DMS79 treated with DMSO at 0.1 percent for 48 hours (cell line): ENCODE measurements around the gene CHCHD6.

Source experiments
- DNase-seq: peaks from one replicate; lab custom pipeline; 2025; lab: John Stamatoyannopoulos, UW

Gene CHCHD6

DNA sequence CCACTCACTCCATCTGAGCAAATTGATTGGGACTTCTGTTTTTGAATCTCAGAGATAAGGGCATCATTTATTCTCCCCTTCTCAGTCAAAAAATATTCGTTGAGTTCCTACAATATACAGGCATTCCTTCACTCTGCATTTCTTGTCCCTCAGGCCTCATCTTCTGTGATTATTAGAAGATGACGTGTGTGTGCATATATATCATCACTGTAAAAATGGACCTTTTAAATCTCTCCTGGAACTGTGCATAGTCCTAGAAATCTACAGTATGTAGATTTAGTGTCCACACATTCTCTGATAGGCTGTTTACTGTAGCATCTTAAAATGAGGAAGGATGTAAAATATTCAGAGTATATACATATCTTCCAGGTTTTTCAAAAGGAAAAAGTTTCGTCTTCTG lies 235.7 kb downstream of the CHCHD6 start:
- no peak for DNase-seq

DNA sequence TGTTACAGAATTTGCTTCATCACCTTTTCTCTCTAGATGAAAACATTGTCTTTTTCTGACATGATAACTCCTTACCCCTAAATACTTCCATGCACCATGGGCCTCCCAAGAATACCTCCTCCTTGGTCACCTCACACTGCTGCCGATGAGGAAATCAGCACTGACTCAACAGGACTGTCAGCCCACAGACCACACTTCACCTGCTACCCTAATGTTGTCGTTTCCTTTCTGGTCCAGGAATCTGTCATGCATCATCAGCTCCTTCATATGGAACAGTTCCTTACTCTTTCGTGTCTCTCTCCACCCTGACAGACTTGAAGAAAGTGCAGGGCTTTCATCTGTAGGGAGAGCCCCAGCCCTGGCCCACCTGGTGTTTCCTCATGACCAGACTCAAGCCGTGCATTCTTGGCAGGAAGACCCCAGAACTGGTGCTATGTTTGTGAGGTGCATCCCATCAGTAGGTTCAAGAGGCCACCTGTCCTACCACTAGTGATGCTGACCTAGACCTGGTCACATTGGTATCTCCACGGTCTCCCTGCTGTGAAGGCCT lies 237.8 kb downstream of the CHCHD6 start:
- no peak for DNase-seq

DNA sequence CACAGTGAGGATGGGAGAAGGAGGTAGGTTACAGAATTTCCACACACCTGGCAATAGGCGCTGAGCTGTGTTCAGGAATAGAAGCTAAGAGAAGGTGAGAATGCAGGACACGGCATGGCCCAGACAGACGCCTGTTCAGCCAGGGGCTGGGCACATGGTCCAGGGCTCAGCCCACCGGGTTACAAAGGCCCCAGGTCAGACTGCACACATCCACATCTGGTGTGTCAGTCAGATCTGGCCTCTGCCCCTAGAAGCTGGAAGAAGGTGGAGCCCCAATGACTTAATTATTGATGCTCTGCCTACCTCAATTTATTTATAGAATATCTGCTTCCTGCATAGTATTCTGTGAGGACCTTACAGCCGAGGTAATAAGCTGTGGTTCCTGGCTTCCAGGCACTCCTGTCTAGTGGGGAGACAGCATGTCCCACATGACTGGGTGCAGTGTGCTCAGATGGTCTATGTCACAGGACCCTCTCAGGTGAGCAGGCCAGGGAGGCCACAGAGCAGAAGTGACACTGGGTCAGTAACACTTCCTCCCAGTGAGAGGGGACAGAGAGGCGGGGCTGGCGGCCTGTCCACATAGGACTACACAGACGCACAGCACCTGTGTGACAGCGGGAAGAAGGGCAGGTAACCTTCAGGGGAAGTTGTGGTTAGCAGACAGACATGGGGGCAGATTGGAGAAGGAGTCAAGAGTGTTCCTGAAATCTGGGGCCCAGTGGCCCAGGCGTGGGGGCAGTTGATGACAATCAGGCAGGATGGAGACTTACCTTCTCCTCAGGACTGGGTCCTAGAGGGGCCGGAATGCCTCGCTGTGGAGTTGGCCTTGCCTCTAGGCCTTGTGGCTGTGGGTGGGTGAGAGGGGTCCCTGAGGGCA lies 240.3 kb downstream of the CHCHD6 start:
- DNase-seq: no peak

DNA sequence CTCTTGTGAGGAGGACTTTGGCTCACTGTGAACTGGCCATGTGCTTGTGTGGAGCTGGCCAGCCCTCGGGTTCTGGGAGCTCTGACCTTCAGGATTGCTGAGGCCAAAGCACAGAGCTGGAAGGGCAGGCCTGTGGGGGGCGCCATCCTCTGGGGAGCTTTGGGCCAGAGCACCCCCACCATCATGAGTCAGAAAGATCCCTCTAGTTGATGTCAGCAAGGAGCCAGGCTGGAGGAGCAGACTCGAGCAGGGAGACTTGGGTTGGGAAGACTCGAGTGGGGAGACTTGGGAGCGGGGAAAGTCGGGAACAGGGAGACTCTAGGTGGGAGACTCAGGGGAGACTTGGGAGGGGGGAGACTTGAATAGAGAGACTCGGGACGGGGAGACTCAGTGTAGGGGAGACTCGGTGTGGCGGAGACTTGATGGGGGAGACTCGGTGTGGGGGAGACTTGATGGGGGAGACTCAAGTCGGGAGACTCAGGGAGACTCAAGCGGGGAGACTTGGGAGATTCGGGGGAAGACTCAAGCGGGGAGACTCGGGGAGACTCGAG lies 241.2 kb downstream of the CHCHD6 start:
- no peak for DNase-seq

- DNase-seq: no peak
Observed at GRCh38 chr3:126945891-126946290, 241.9 kb downstream of the CHCHD6 start.

DNA sequence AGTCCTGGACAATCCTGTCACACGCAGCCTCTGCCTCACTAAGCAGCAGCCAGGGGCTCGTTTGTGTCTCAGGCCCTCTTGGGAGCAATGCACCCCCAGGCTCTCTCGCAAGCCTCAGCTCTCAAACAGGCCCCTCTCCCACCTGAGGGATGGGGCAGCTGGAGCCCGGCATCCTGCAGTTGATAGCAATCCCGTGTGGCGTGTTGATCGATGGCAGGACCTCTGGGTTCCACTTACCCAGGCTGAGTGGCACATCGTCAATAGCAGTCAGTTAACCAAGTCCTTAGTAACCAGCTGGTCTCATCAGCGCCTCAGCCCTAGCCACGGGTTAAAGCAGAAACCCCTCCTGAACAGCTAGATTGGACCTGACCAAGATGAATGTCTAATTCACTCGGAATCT lies 242.4 kb downstream of the CHCHD6 start:
- no peak for DNase-seq

- no peak for DNase-seq
Observed at GRCh38 chr3:126947429-126947828, 243.4 kb downstream of the CHCHD6 start.

DNA sequence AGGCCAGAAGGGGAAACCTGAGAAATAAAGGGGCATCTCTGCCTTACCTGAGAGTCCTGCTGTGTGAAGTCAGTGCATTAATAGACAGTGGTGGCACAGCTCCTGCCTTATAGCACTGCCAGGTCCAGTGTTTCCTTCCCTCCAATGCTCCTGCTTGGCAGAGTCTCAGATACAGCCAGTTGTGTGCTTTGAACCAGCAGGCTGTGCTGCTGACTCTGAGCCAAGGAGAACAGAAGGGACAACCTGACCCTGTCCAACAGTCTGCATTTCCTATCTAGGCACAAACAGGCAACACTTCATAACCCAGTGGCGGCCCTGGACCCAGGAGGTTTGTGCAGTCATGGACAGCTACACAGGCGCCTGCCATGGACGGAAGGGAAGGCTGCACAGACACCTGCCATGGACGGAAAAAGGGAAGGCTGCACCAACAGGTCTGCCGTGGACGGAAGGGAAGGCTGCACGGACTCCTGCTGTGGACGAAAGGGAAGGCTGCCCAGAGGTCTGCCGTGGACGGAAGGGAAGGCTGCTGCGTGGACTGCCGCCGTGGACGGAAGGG lies 245.0 kb downstream of the CHCHD6 start:
- DNase-seq: no peak

GRCh38 chr3:126951561-126951960 lies 247.5 kb downstream of the CHCHD6 start:
- DNase-seq: no peak

DNA sequence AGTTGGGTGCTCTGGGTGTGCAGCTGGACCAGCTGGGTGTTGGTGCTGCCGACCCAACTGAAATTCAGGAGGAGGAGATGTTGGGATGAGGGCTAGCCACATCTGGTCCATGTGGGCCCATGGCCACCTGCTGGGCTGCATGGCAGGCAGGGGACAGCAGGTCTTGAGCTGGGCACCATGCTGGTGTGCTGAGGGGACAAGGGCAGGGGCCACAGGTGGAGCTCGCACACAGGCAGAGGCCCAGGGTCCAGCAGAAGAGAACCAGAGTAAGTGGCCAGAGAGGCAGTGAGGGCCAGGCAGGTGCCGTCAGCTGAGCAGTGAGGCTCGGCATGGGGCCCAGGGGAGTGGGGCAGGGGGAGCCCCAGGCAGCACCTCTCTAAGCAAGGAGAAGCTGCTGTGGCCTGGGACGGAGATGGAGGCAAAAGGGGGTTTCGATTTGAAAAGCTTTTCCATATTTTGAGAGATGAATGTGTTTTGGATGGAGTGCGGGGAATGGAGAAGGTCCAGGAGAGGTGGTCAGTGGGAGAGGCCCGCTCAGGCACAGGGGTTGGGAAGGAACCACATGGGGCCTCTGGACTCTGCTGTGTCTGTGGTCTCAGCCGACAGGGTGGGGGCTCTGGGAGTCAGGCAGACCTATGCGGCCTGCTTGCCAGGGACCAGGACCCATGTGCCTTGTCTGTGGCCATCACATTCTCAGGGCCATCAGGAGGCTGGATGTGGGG lies 248.4 kb downstream of the CHCHD6 start:
- no peak for DNase-seq

- DNase-seq: no peak
Observed at GRCh38 chr3:126952983-126953660, 249.1 kb downstream of the CHCHD6 start.

- DNase-seq: no peak
Observed at GRCh38 chr3:126954141-126954842, 250.3 kb downstream of the CHCHD6 start.

DNA sequence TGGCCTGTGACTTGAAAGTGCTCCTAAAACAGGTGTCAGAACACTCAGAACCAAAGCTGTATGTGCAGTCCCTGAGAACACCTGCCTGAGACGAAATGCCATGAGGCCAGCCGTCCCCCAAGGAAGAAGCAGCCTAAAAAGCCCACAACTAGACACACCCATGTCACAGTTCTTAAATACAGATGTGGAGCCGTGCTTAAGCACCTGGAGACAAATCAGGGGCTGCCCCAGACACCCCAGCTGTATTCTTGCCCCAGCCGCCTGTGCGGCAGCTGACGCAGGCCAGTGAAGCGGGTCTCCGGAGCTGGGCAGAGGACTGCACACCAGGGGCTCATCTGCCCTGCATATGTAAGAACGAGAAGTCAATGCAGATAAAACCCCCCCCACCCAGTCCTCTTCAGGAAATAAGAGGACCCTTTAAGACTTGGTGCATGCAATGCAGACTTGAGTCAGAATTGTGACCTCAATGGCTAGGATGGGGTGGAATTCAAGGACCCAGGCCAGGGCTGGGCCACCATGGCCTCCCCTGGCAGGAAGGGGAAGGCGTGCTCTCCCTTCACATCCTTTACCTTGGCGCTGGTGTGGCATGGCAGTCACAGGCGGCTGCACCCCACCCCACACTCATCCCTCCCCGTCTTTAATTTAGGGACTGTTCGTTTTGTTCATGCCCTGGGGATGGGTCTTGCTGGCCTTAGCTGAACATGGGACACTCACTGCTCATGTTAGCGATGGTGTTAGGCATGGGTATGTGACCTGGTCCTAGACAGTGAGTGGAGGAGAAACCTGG lies 251.2 kb downstream of the CHCHD6 start:
- no peak for DNase-seq

GRCh38 chr3:126956361-126956760 lies 252.3 kb downstream of the CHCHD6 start:
- DNase-seq: no peak

DNA sequence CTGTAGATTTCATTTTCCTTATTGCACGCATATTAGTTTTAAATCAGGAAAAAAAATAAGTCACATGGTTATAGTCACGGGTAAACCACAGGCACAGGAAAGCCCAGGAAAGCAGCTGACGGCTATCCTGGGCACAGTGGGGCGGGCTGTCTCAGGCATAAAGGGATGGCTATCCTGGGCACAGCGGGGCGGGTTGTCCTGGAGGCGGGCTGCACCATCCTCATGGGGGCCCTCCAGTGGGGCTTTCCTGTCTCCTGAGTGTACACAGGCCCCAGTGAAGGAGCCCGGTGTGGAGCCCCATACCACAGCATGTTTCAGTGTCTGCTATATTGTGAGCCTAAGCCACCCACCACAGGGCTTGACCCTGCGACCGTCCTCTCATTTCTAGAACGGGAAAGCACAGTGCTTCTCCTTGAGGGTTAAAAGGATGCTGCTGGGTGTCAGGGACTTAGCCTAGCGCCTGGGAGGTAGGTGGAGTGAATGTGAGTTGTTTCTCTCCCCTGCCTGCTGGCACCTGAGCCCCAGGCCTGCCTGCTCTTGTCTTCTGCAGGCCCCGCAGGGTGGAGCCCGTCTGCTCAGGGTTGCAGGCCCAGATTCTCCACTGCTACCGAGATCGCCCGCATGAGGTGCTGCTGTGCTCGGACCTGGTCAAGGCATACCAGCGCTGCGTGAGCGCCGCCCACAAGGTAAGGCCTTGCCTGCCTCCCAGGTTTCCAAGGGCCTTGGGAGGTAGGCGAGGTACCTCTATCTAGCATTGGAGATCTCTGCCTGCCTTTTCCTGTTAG lies 253.0 kb downstream of the CHCHD6 start:
- no peak for DNase-seq

- DNase-seq: no peak
Observed at GRCh38 chr3:126957776-126958637, 254.0 kb downstream of the CHCHD6 start.

- DNase-seq: no peak
Observed at GRCh38 chr3:126958638-126959085, 254.6 kb downstream of the CHCHD6 start.

- no peak for DNase-seq
Observed at GRCh38 chr3:126959136-126959920, 255.3 kb downstream of the CHCHD6 start.
